IMR-90 (cell line): ENCODE measurements around the gene ZNF579. TPM values are rescaled to one million over a fixed set of nuclear protein-coding genes. Genes with fewer than 3 reads are reported as not detected.
"Not testable (repeated sequence)": the region's sequence is repeated elsewhere in the genome, so short reads cannot be mapped to it uniquely, and the experiment has no call there.

Experiments
- ATAC-seq: fragments of 200-7000 bp; cut with Tn5 transposase; 2 replicates; pipeline ENCODE4 v1.9.1; 2020; ENCODE audit warnings: low read depth, mild to moderate bottlenecking, moderate library complexity
- BruUV-seq: library from RNA; stranded (reverse); fragments of 400-500 nt; replicated peaks from 2 replicates; lab custom pipeline; 2021; lab: Mats Ljungman, UMichigan
- CTCF ChIA-PET: fragments of 300-600 bp; formaldehyde crosslinking; extraction: SDS; loops from one replicate; lab custom pipeline; 2021; ENCODE audit warnings: antibody characterized with exemption; lab: Yijun Ruan, JAX
- POLR2A ChIA-PET: fragments of 300-600 bp; sonication (Branson Sonifier 250); formaldehyde crosslinking; loops from one replicate; lab custom pipeline; 2022; ENCODE audit warnings: antibody characterized with exemption; ENCODE audit not compliant: unreplicated experiment; lab: Charles Lee
- DNase-seq: peaks from one replicate; pipeline ENCODE4 v3.0.0; 2013
- H2AFZ ChIP-seq: replicated peaks from 2 replicates; pipeline ENCODE3; 2013; ENCODE audit warnings: low read length, mild to moderate bottlenecking; ENCODE audit not compliant: poor library complexity
- H2AK5ac ChIP-seq: 2 replicates; pipeline ENCODE4 v1.6.1; 2013; ENCODE audit warnings: low read depth, low read length, inconsistent platforms
- H2AK9ac ChIP-seq: replicated peaks from 2 replicates; pipeline ENCODE3; 2013; ENCODE audit warnings: mild to moderate bottlenecking, low read depth, low read length, moderate library complexity; ENCODE audit not compliant: poor library complexity
- H2BK120ac ChIP-seq: 2 replicates; pipeline ENCODE4 v1.6.1; 2013; ENCODE audit warnings: low read depth, low read length, inconsistent platforms
- H2BK15ac ChIP-seq: 3 replicates; pipeline ENCODE4 v1.6.1; 2013; ENCODE audit warnings: low read depth, low read length, inconsistent platforms
- H2BK20ac ChIP-seq: 2 replicates; pipeline ENCODE4 v1.6.1; 2013; ENCODE audit warnings: low read depth, mild to moderate bottlenecking, inconsistent platforms, low read length, moderate library complexity
- H2BK5ac ChIP-seq: 2 replicates; pipeline ENCODE4 v1.6.1; 2013; ENCODE audit warnings: mild to moderate bottlenecking, low read depth, low read length, inconsistent platforms; ENCODE audit not compliant: poor library complexity, severe bottlenecking
- H3K14ac ChIP-seq: replicated peaks from 2 replicates; pipeline ENCODE4 v1.6.1; 2013; ENCODE audit warnings: low read depth, low read length, inconsistent platforms
- H3K18ac ChIP-seq: 2 replicates; pipeline ENCODE4 v1.6.1; 2013; ENCODE audit warnings: low read depth, low read length, control low read depth
- H3K23ac ChIP-seq: 2 replicates; pipeline ENCODE4 v1.6.1; 2013; ENCODE audit warnings: low read depth, low read length, inconsistent platforms
- H3K27ac ChIP-seq: 2 replicates; pipeline ENCODE4 v1.5.1; 2013; ENCODE audit warnings: mild to moderate bottlenecking, control low read depth, low read length; ENCODE audit not compliant: insufficient read depth
- H3K27me3 ChIP-seq: 2 replicates; pipeline ENCODE4 v1.6.1; 2013; ENCODE audit warnings: low read length; ENCODE audit not compliant: control insufficient read depth, insufficient read depth
- H3K36me3 ChIP-seq: 2 replicates; pipeline ENCODE4 v1.6.1; 2013; ENCODE audit warnings: low read length, mixed read lengths; ENCODE audit not compliant: control insufficient read depth, insufficient read depth
- H3K4ac ChIP-seq: 2 replicates; pipeline ENCODE4 v1.6.1; 2013; ENCODE audit warnings: low read depth, low read length, inconsistent platforms
- H3K4me1 ChIP-seq: 2 replicates; pipeline ENCODE4 v1.6.1; 2013; ENCODE audit warnings: low read length, mixed read lengths; ENCODE audit not compliant: control insufficient read depth, insufficient read depth
- H3K4me2 ChIP-seq: 2 replicates; pipeline ENCODE4 v1.6.1; 2013; ENCODE audit warnings: low read depth, mild to moderate bottlenecking, control low read depth, low read length, moderate library complexity
- H3K4me3 ChIP-seq: 2 replicates; pipeline ENCODE4 v1.5.1; 2013; ENCODE audit warnings: low read depth, mild to moderate bottlenecking, control low read depth, low read length, moderate library complexity; ENCODE audit not compliant: insufficient read depth
- H3K56ac ChIP-seq: 2 replicates; pipeline ENCODE4 v1.6.1; 2013; ENCODE audit warnings: low read length, inconsistent platforms; ENCODE audit not compliant: insufficient read depth; ENCODE audit errors: extremely low read depth
- H3K79me1 ChIP-seq, 2 experiments: 2 replicates each; pipeline ENCODE4 v1.6.1; 2013; ENCODE audit warnings: low read length in 2 of 2, inconsistent platforms in 1 of 2, low read depth in 1 of 2
- H3K9ac ChIP-seq: 2 replicates; pipeline ENCODE4 v1.6.1; 2013; ENCODE audit warnings: low read depth, low read length, control low read depth
- H3K9me1 ChIP-seq: 2 replicates; pipeline ENCODE4 v1.6.1; 2013; ENCODE audit warnings: low read length, inconsistent platforms; ENCODE audit not compliant: insufficient read depth
- H3K9me3 ChIP-seq: 2 replicates; pipeline ENCODE4 v1.6.1; 2013; ENCODE audit warnings: low read length; ENCODE audit not compliant: control insufficient read depth, insufficient read depth
- H4K20me1 ChIP-seq: 2 replicates; pipeline ENCODE4 v1.6.1; 2013; ENCODE audit warnings: low read length, inconsistent platforms; ENCODE audit not compliant: insufficient read depth
- H4K5ac ChIP-seq: 2 replicates; pipeline ENCODE4 v1.6.1; 2013; ENCODE audit warnings: mild to moderate bottlenecking, low read depth, low read length, control low read depth
- H4K8ac ChIP-seq, 2 experiments: 2 replicates each; pipeline ENCODE4 v1.6.1; 2013; ENCODE audit warnings: low read depth in 2 of 2, low read length in 2 of 2, control low read depth in 1 of 2, inconsistent platforms in 1 of 2
- H4K91ac ChIP-seq: 2 replicates; pipeline ENCODE4 v1.6.1; 2013; ENCODE audit warnings: low read depth, low read length, inconsistent platforms; ENCODE audit not compliant: insufficient read depth
- WGBS, 2 experiments: methylation state at CpG; one replicate each; pipeline versions ENCODE4 v1.1.5 to v1.1.7; 2013; ENCODE audit warnings: missing lambda C conversion rate in 2 of 2; ENCODE audit not compliant: insufficient read length in 1 of 2; ENCODE audit errors: extremely low coverage in 2 of 2; 5-methylcytosine and 5-hydroxymethylcytosine counted together
- dilution Hi-C: fragments of 300-500 bp; cut with HindIII; formaldehyde crosslinking; loops from one replicate; pipeline ENCODE4 v1.14.3; 2018; ENCODE audit warnings: low sequenced_read_pairs; ENCODE audit not compliant: unreplicated experiment
- in situ Hi-C: fragments of 300-500 bp; cut with MboI; formaldehyde crosslinking; loops from 3 replicates; pipeline ENCODE4 v1.14.3; 2019; ENCODE audit warnings: low sequenced_read_pairs, inconsistent platforms, mixed read lengths
- intact Hi-C: fragments of 100-400 bp; cut with micrococcal nuclease; formaldehyde crosslinking; loops from 2 replicates; pipeline ENCODE4 v1.10.0; 2022
- polyA plus RNA-seq, 3 experiments: library from polyadenylated mRNA; depleted of rRNA; stranded (reverse); fragments of >200 nt; gene quantifications; 2 replicates each; pipeline ENCODE4 v1.2.3, GENCODE V29; 2012; ENCODE audit warnings: low replicate concordance in 1 of 3
- total RNA-seq: library from RNA; depleted of rRNA; stranded (reverse); fragments of >200 nt; gene quantifications from 2 replicates; pipeline ENCODE4 v1.2.3, GENCODE V29; 2012

Gene ZNF579
- total and polyA plus RNA-seq, 2 of the 4 experiments (the other 2 are of a cell fraction): 0.54 to 9.0 TPM

- H2AK5ac ChIP-seq, H4K5ac ChIP-seq, H4K8ac ChIP-seq, H3K36me3 ChIP-seq, CTCF ChIA-PET, H4K20me1 ChIP-seq, H4K91ac ChIP-seq, POLR2A ChIA-PET, in situ Hi-C loops, H2BK20ac ChIP-seq, H3K27me3 ChIP-seq, BruUV-seq, H3K18ac ChIP-seq, H3K23ac ChIP-seq, H2BK15ac ChIP-seq, H2BK120ac ChIP-seq, H3K27ac ChIP-seq, H3K9me1 ChIP-seq, H3K4me1 ChIP-seq, ATAC-seq, H3K79me1 ChIP-seq, DNase-seq, H2BK5ac ChIP-seq, H2AK9ac ChIP-seq, H3K14ac ChIP-seq, H3K4ac ChIP-seq, H3K4me3 ChIP-seq, H3K9me3 ChIP-seq, H2AFZ ChIP-seq, dilution Hi-C loops, intact Hi-C loops, H3K9ac ChIP-seq, H3K4me2 ChIP-seq, H3K56ac ChIP-seq: not testable (repeated sequence)
- WGBS, 2 experiments: 93% methylated on average over 2 of the region's 5 CpGs; no CpG with 5 or more reads in 1 of the 2 experiments
These were observed 11.2 kb downstream of the ZNF579 start for GRCh38 chr19:55569477-55569876.
